Heart left ventricle (tissue), 16 donors: Measurements from ENCODE around the gene HGFAC. TPM values are rescaled to one million over a fixed set of nuclear protein-coding genes. Genes with fewer than 3 reads are reported as not detected.

Experiments
- ATAC-seq, 4 donors: fragments of 200-7000 bp; cut with Tn5 transposase; one replicate each; pipeline ENCODE4 v1.9.1; 2020 to 2022; ENCODE audit warnings: moderate library complexity in 4 of 4, mild to moderate bottlenecking in 3 of 4, moderate number of reproducible peaks in 1 of 4
- DNase-seq, 5 donors: peaks; one replicate each; pipeline ENCODE4 v3.0.0-alpha.2; 2020
- H3K27ac ChIP-seq, 12 donors: fragments of 200-600 bp; sonication (generic) in 4 of 12; one replicate each; pipeline versions ENCODE4 v1.5.0 to v1.8.0; 2016 to 2022; ENCODE audit warnings: mild to moderate bottlenecking in 2 of 12
- H3K27me3 ChIP-seq, 9 donors: fragments of 200-600 bp; sonication (generic) in 2 of 9; one replicate each; pipeline versions ENCODE4 v1.5.1 to v1.8.0; 2016 to 2022; ENCODE audit warnings: mild to moderate bottlenecking in 3 of 9
- H3K36me3 ChIP-seq, 9 donors: fragments of 200-600 bp; sonication (generic) in 2 of 9; one replicate each; pipeline versions ENCODE4 v1.5.0 to v1.8.0; 2018 to 2022; ENCODE audit warnings: mild to moderate bottlenecking in 2 of 9
- H3K4me1 ChIP-seq, 12 donors: fragments of 200-600 bp; sonication (generic) in 4 of 12; one replicate each; pipeline versions ENCODE4 v1.5.0 to v1.8.0; 2016 to 2022; ENCODE audit warnings: mild to moderate bottlenecking in 3 of 12
- H3K4me3 ChIP-seq, 12 donors: fragments of 200-600 bp; sonication (generic) in 4 of 12; one replicate each; pipeline versions ENCODE4 v1.5.0 to v1.8.0; 2017 to 2022; ENCODE audit warnings: mild to moderate bottlenecking in 9 of 12, moderate library complexity in 4 of 12
- H3K9me3 ChIP-seq, 12 donors: fragments of 200-600 bp; sonication (generic) in 4 of 12; one replicate each; pipeline versions ENCODE4 v1.5.0 to v1.8.0; 2016 to 2022; ENCODE audit warnings: mild to moderate bottlenecking in 1 of 12
- POLR2A ChIP-seq, 2 donors: fragments of 450-650 bp; IDR thresholded peaks; one replicate each; pipeline ENCODE4 v1.6.1; 2017; ENCODE audit warnings: antibody characterized with exemption in 2 of 2, mild to moderate bottlenecking in 2 of 2, moderate library complexity in 2 of 2
- WGBS, 4 donors: extraction: QIAGEN DNeasy Blood & Tissue Kit in 2 of 4; methylation state at CpG; one replicate each; pipeline versions ENCODE4 v1.1.5 to v1.1.7; 2013 to 2018; 5-methylcytosine and 5-hydroxymethylcytosine counted together
- intact Hi-C, 10 donors: fragments of 100-400 bp; cut with DNase I; formaldehyde crosslinking; loops; one replicate each; pipeline versions ENCODE4 v1.11.1 to v1.14.2; 2022
- polyA plus RNA-seq, 2 donors: library from polyadenylated mRNA; stranded (reverse); fragments of 200-250 nt; gene quantifications; one replicate each; pipeline ENCODE4 v1.2.3, GENCODE V29; 2013
- total RNA-seq, 9 donors: library from RNA; depleted of rRNA in 2 of 9; stranded (reverse); fragments of >200 nt in 2 of 9; fragmentation: NEBNext Ultra II Directional in 3 of 9; extraction: Animal tissue kit (Norgen Biotek cat#: 25700) in 3 of 9; gene quantifications; one replicate each; pipeline versions ENCODE4 v1.1.0 to v1.2.4, GENCODE V29; 2016 to 2023
- TF ChIP-seq, protein P1 (sequence below), 12 donors: fragments of 200-600 bp; sonication (generic) in 4 of 12; IDR thresholded peaks; one replicate each; pipeline versions ENCODE4 v1.5.0 to v1.8.0; 2018 to 2022; ENCODE audit warnings: antibody characterized with exemption in 12 of 12, mild to moderate bottlenecking in 5 of 12
- donor health status: ischemic (EF 13 %, LVEDD 7.1; RV severe dilation, severe dysfunction).
- donor health status: healthy with polysubstance abuse.
- donor health status: DM: no; HTN: yes; CAD: no.
- donor health status: DM: no; HTN: no; CAD: no.
- donor health status: ischemic (EF 25% LVEDD 6.9; RV normal size, moderate dysfunction).
- donor health status: ischemic (EF 25% LVEDD 5.7; RV mildly dilated, moderate dysfunction).
- donor health status: healthy.
- donor health status: DM: yes; HTN: yes; CAD: no.
- donor health status: ischemic (EF 35%, LVEDD 5.7; RV mildly dilated, moderate dysfunction).
- donor health status: nonischemic (EF 11% LVEDD 7.7; RV severe dilation, severe dysfunction).
- donor health status: DM: yes; HTN: yes; CAD: no.
- donor health status: PGD.
- donor health status: ischemic (EF 29% LVEDD 5.4; RV normal size, mild dysfunction).
- donor health status: nonischemic (EF 23%, LVEDD 6.1; RV moderate dilation, normal function).

The HGFAC gene
- total and polyA plus RNA-seq, 11 donors: 0.11 to 0.73 (median 0.47) TPM; not detected in 4

- Histone ChIP-seq H3K9me3 (no peaks in the 10 kb centered on the region), H3K36me3 (peaks cover 0 to 6% (median 0%) of the 10 kb centered on the region in 9 donors), H3K4me3 (no peak overlapping the region), H3K4me1 (peaks cover 0 to 72% (median 40%) of the 10 kb centered on the region in 12 donors), H3K27me3 (peaks cover 0 to 33% (median 3%) of the 10 kb centered on the region in 9 donors), H3K27ac (peak overlapping the region in 8 of 12 donors; percentile 24 to 100 (median 96))
- TF ChIP-seq, protein P1, sequence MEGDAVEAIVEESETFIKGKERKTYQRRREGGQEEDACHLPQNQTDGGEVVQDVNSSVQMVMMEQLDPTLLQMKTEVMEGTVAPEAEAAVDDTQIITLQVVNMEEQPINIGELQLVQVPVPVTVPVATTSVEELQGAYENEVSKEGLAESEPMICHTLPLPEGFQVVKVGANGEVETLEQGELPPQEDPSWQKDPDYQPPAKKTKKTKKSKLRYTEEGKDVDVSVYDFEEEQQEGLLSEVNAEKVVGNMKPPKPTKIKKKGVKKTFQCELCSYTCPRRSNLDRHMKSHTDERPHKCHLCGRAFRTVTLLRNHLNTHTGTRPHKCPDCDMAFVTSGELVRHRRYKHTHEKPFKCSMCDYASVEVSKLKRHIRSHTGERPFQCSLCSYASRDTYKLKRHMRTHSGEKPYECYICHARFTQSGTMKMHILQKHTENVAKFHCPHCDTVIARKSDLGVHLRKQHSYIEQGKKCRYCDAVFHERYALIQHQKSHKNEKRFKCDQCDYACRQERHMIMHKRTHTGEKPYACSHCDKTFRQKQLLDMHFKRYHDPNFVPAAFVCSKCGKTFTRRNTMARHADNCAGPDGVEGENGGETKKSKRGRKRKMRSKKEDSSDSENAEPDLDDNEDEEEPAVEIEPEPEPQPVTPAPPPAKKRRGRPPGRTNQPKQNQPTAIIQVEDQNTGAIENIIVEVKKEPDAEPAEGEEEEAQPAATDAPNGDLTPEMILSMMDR (IDR thresholded peaks at IDR 0.05): no peak
- TF ChIP-seq POLR2A (IDR thresholded peaks at IDR 0.05): no peak
- ATAC-seq: no peak
- no peak for DNase-seq
- intact Hi-C loops: loop anchor here in 1 of 10 donors (2.0 kb wide), 1 partner anchor 23 kb away; the partner anchor contains the start of gene DOK7
- 69 to 91% (median 86%) methylated on average over 11 to 25 of the region's 25 CpGs for WGBS, 4 donors
These were observed 44.2 kb downstream of the HGFAC start for GRCh38 chr4:3485886-3486540.

- H3K27ac ChIP-seq: peak overlapping the region in 8 of 12 donors; percentile 4 to 100 (median 96)
- no peak for TF ChIP-seq POLR2A (IDR thresholded peaks at IDR 0.05)
- TF ChIP-seq, protein P1 (IDR thresholded peaks at IDR 0.05): peak in 1 of 12 donors; percentile 13
These were observed 45.1 kb downstream of the HGFAC start for GRCh38 chr4:3486541-3487540.

GRCh38 chr4:3487861-3488260 is 46.1 kb downstream of the HGFAC start:
- DNase-seq: no peak
- 48 to 69% (median 53%) methylated on average over 6 to 7 of the region's 7 CpGs; no CpG with 5 or more reads in 1 of the 4 donors for WGBS, 4 donors
- Histone ChIP-seq H3K36me3 (peaks cover 0 to 14% (median 0%) of the 10 kb centered on the region in 9 donors), H3K27me3 (peaks cover 0 to 45% (median 3%) of the 10 kb centered on the region in 9 donors), H3K4me3 (no peak overlapping the region), H3K9me3 (no peaks in the 10 kb centered on the region), H3K27ac (peak overlapping the region in 3 of 12 donors; percentile 96 to 100 (median 97)), H3K4me1 (peaks cover 0 to 53% (median 28%) of the 10 kb centered on the region in 12 donors)
- intact Hi-C loops: no loop called here
- TF ChIP-seq, protein P1 (IDR thresholded peaks at IDR 0.05): no peak
- no peak for TF ChIP-seq POLR2A (IDR thresholded peaks at IDR 0.05)
- no peak for ATAC-seq

More at GRCh38 chr4:3486541-3487540, 45.1 kb downstream of the HGFAC start:
- intact Hi-C loops: no loop called here
- DNase-seq (no peak), ATAC-seq (peak in 2 of 4 donors; percentile 3 to 16)
- Histone ChIP-seq H3K27me3 (peaks cover 0 to 38% (median 3%) of the 10 kb centered on the region in 9 donors), H3K36me3 (peaks cover 0 to 9% (median 0%) of the 10 kb centered on the region in 9 donors), H3K4me3 (no peak overlapping the region), H3K9me3 (no peaks in the 10 kb centered on the region), H3K4me1 (peaks cover 0 to 63% (median 33%) of the 10 kb centered on the region in 12 donors)
- WGBS, 4 donors: 62 to 83% (median 64%) methylated on average over 11 to 25 of the region's 25 CpGs
